NCI-H1105 treated with DMSO at 0.1 percent for 48 hours (cell line): ENCODE data around the gene KDM4B.
A peak's percentile ranks its signal among the peaks of the same experiment; 100 is the strongest.
"Not testable (repeated sequence)": the region's sequence is repeated elsewhere in the genome, so short reads cannot be mapped to it uniquely, and the experiment has no call there.

Experiments used
- DNase-seq: peaks from one replicate; lab custom pipeline; 2025; lab: John Stamatoyannopoulos, UW

KDM4B gene

GRCh38 chr19:5013761-5014160 is 44.8 kb downstream of the KDM4B start:
- no peak for DNase-seq

GRCh38 chr19:5014941-5015340 is 46.0 kb downstream of the KDM4B start:
- DNase-seq = no peak

GRCh38 chr19:5016268-5016667 is 47.4 kb downstream of the KDM4B start:
- no peak for DNase-seq

GRCh38 chr19:5016781-5017180 is 47.9 kb downstream of the KDM4B start:
- no peak for DNase-seq

GRCh38 chr19:5017235-5017634 is 48.3 kb downstream of the KDM4B start:
- no peak for DNase-seq

GRCh38 chr19:5018224-5019015 is 49.5 kb downstream of the KDM4B start:
- no peak for DNase-seq

- no peak for DNase-seq
These were observed 51.5 kb downstream of the KDM4B start for GRCh38 chr19:5020368-5020767.

GRCh38 chr19:5021046-5021445 is 52.1 kb downstream of the KDM4B start:
- no peak for DNase-seq

- DNase-seq = no peak
These were observed 53.4 kb downstream of the KDM4B start for GRCh38 chr19:5022066-5022860.

GRCh38 chr19:5023128-5023571 is 54.2 kb downstream of the KDM4B start:
- DNase-seq = no peak

GRCh38 chr19:5024282-5024681 is 55.4 kb downstream of the KDM4B start:
- DNase-seq = no peak

- DNase-seq = no peak
These were observed 56.1 kb downstream of the KDM4B start for GRCh38 chr19:5025027-5025426.

- DNase-seq = no peak
These were observed 57.9 kb downstream of the KDM4B start for GRCh38 chr19:5026706-5027273.

- no peak for DNase-seq
These were observed 59.4 kb downstream of the KDM4B start for GRCh38 chr19:5028229-5028886.

GRCh38 chr19:5029596-5029995 is 60.7 kb downstream of the KDM4B start:
- not testable (repeated sequence) for DNase-seq

GRCh38 chr19:5030136-5030820 is 61.4 kb downstream of the KDM4B start:
- DNase-seq = no peak

- no peak for DNase-seq
These were observed 61.9 kb downstream of the KDM4B start for GRCh38 chr19:5030822-5031221.

GRCh38 chr19:5031231-5032100 is 62.6 kb downstream of the KDM4B start:
- DNase-seq = peak; percentile 65

- no peak for DNase-seq
These were observed 63.4 kb downstream of the KDM4B start for GRCh38 chr19:5032101-5032967.
